Uterus (tissue), 2 donors: ENCODE measurements around the gene RPGRIP1L.

Source experiments
- POLR2A ChIP-seq, 2 donors: fragments of 450-650 bp; IDR thresholded peaks; one replicate each; pipeline ENCODE4 v1.6.1; 2016; ENCODE audit warnings: antibody characterized with exemption in 2 of 2, mild to moderate bottlenecking in 1 of 2, moderate library complexity in 1 of 2
- TF ChIP-seq, protein P1 (sequence below), 4 experiments: fragments of 200-600 bp in 2 of 4; fragments of 450-650 bp in 2 of 4; sonication (generic) in 2 of 4; IDR thresholded peaks; one replicate each; pipeline ENCODE4 v1.5.1; 2016 to 2019; ENCODE audit warnings: antibody characterized with exemption in 4 of 4, mild to moderate bottlenecking in 2 of 4, moderate library complexity in 1 of 4

DNA sequence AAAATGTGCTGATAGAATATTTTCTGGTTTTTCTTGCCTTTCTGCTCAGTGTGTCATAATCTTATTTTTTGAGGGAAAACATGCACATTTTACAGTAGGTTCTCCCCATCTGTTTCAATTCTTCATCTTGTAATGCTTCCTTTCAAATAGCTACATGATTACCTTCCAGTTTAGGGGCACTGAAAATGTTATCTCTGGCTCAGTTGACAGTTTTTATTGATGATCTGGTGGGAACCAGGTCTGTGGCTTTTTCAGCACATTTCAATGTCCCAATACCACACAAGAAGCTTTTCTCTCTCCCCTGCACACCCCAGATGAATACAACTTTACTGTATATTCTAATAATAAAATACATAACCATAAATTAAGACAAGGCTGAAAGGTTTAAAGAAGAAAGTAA is 36.8 kb upstream of the RPGRIP1L start:
- TF ChIP-seq, protein P1, sequence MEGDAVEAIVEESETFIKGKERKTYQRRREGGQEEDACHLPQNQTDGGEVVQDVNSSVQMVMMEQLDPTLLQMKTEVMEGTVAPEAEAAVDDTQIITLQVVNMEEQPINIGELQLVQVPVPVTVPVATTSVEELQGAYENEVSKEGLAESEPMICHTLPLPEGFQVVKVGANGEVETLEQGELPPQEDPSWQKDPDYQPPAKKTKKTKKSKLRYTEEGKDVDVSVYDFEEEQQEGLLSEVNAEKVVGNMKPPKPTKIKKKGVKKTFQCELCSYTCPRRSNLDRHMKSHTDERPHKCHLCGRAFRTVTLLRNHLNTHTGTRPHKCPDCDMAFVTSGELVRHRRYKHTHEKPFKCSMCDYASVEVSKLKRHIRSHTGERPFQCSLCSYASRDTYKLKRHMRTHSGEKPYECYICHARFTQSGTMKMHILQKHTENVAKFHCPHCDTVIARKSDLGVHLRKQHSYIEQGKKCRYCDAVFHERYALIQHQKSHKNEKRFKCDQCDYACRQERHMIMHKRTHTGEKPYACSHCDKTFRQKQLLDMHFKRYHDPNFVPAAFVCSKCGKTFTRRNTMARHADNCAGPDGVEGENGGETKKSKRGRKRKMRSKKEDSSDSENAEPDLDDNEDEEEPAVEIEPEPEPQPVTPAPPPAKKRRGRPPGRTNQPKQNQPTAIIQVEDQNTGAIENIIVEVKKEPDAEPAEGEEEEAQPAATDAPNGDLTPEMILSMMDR (IDR thresholded peaks at IDR 0.05): no peak
- TF ChIP-seq POLR2A (IDR thresholded peaks at IDR 0.05): no peak
